GM23338 (cell line): ENCODE results near the gene FAM228B. TPM values are rescaled to one million over a fixed set of nuclear protein-coding genes. Genes with fewer than 3 reads are reported as not detected.

Experiments used
- ATAC-seq: fragments of 200-7000 bp; cut with Tn5 transposase; 3 replicates; pipeline ENCODE4 v1.9.1; 2020
- DNase-seq: peaks from one replicate; pipeline ENCODE4 v3.0.0-alpha.2; 2015; ENCODE audit warnings: low spot score
- H2AFZ ChIP-seq: fragments of 200-600 bp; sonication (generic); 2 replicates; pipeline ENCODE4 v1.8.0; 2016; ENCODE audit warnings: antibody characterized with exemption, mild to moderate bottlenecking, moderate library complexity
- H3F3A ChIP-seq: fragments of 200-600 bp; sonication (generic); replicated peaks from 2 replicates; pipeline ENCODE4 v1.8.0; 2017; ENCODE audit warnings: antibody characterized with exemption, mixed run types, low read depth
- H3K27ac ChIP-seq: fragments of 200-600 bp; sonication (generic); 2 replicates; pipeline ENCODE4 v1.6.1; 2016; ENCODE audit warnings: low read depth
- H3K27me3 ChIP-seq: fragments of 200-600 bp; sonication (generic); 2 replicates; pipeline ENCODE4 v1.8.0; 2016; ENCODE audit warnings: mild to moderate bottlenecking, mixed run types, moderate library complexity; ENCODE audit not compliant: insufficient read depth
- H3K36me3 ChIP-seq: fragments of 200-600 bp; sonication (generic); 2 replicates; pipeline ENCODE4 v1.8.0; 2016; ENCODE audit warnings: mild to moderate bottlenecking; ENCODE audit not compliant: insufficient read depth
- H3K4me1 ChIP-seq: fragments of 200-600 bp; sonication (generic); 2 replicates; pipeline ENCODE4 v1.8.0; 2016; ENCODE audit warnings: mild to moderate bottlenecking, moderate library complexity; ENCODE audit not compliant: insufficient read depth
- H3K4me2 ChIP-seq: fragments of 200-600 bp; sonication (generic); 2 replicates; pipeline ENCODE4 v1.7.1; 2017; ENCODE audit warnings: mixed run types
- H3K4me3 ChIP-seq: fragments of 200-600 bp; sonication (generic); 2 replicates; pipeline ENCODE4 v1.6.1; 2016; ENCODE audit warnings: mixed run types
- H3K79me2 ChIP-seq: fragments of 200-600 bp; sonication (generic); replicated peaks from 2 replicates; pipeline ENCODE4 v1.8.0; 2017; ENCODE audit warnings: mild to moderate bottlenecking; ENCODE audit not compliant: insufficient read depth
- H3K9me2 ChIP-seq: fragments of 200-600 bp; sonication (generic); 2 replicates; pipeline ENCODE4 v1.8.0; 2017; ENCODE audit not compliant: insufficient read depth
- H4K20me1 ChIP-seq: fragments of 200-600 bp; sonication (generic); replicated peaks from 2 replicates; pipeline ENCODE4 v1.8.0; 2017; ENCODE audit warnings: mild to moderate bottlenecking; ENCODE audit not compliant: insufficient read depth
- H3K27ac Mint-ChIP-seq: 2 replicates; pipeline ENCODE4 v1.8.0; 2020; ENCODE audit warnings: inconsistent platforms, mild to moderate bottlenecking, moderate library complexity, mixed read lengths
- H3K27me3 Mint-ChIP-seq: 3 replicates; pipeline ENCODE4 v1.8.0; 2022; ENCODE audit warnings: low read depth, mild to moderate bottlenecking, moderate library complexity, mixed read lengths, inconsistent platforms; ENCODE audit not compliant: insufficient read depth, poor library complexity
- H3K36me3 Mint-ChIP-seq: 3 replicates; pipeline ENCODE4 v1.8.0; 2021; ENCODE audit warnings: low read depth, mild to moderate bottlenecking, inconsistent platforms, moderate library complexity, mixed read lengths
- H3K4me1 Mint-ChIP-seq: 3 replicates; pipeline ENCODE4 v1.8.0; 2020; ENCODE audit warnings: mild to moderate bottlenecking, inconsistent platforms, mixed read lengths
- H3K4me3 Mint-ChIP-seq: 3 replicates; pipeline ENCODE4 v1.8.0; 2021; ENCODE audit warnings: moderate library complexity, mild to moderate bottlenecking, inconsistent platforms, mixed read lengths
- H3K9me3 Mint-ChIP-seq: 3 replicates; pipeline ENCODE4 v1.8.0; 2020; ENCODE audit warnings: moderate library complexity, mild to moderate bottlenecking, inconsistent platforms, mixed read lengths
- CREB1 ChIP-seq: fragments of 250-450 bp; sonication (Bioruptor Pico); IDR thresholded peaks from 2 replicates; pipeline ENCODE4 v1.5.0; 2020; ENCODE audit warnings: low read depth, mild to moderate bottlenecking, moderate library complexity
- EZH2phosphoT487 ChIP-seq: fragments of 200-600 bp; sonication (generic); IDR thresholded peaks from one replicate; pipeline ENCODE4 v1.8.1; 2018; ENCODE audit warnings: antibody characterized with exemption; ENCODE audit not compliant: unreplicated experiment
- JUNB ChIP-seq: IDR thresholded peaks from one replicate; pipeline ENCODE4 v1.6.1; 2016; ENCODE audit warnings: antibody characterized with exemption; ENCODE audit not compliant: unreplicated experiment
- NANOG ChIP-seq: IDR thresholded peaks from 2 replicates; pipeline ENCODE4 v1.6.1; 2016; ENCODE audit warnings: antibody characterized with exemption, borderline replicate concordance
- POLR2AphosphoS5 ChIP-seq: IDR thresholded peaks from 2 replicates; pipeline ENCODE4 v1.6.1; 2016; ENCODE audit warnings: antibody characterized with exemption, low read depth
- STAT1 ChIP-seq: IDR thresholded peaks from one replicate; pipeline ENCODE4 v1.6.1; 2016; ENCODE audit warnings: antibody characterized with exemption; ENCODE audit not compliant: unreplicated experiment
- ZNF114 ChIP-seq: fragments of 250-450 bp; sonication (Bioruptor Pico); IDR thresholded peaks from 2 replicates; pipeline ENCODE4 v1.5.0; 2020; ENCODE audit warnings: mild to moderate bottlenecking, moderate library complexity
- polyA plus RNA-seq: library from polyadenylated mRNA; unstranded; fragments of >200 nt; fragmentation: Nextera tagmentation; extraction: Ambion mirVana; gene quantifications from 2 replicates; pipeline ENCODE4 v1.2.1, GENCODE V29; 2016
- total RNA-seq: library from RNA; depleted of rRNA; stranded (reverse); fragments of >200 nt; shearing (Covaris generic); gene quantifications from 2 replicates; pipeline ENCODE4 v1.2.3, GENCODE V29; 2014
- TF ChIP-seq, protein P1 (sequence below): IDR thresholded peaks from one replicate; pipeline ENCODE4 v1.6.1; 2018; ENCODE audit warnings: antibody characterized with exemption; ENCODE audit not compliant: unreplicated experiment
- TF ChIP-seq, protein P2 (sequence below), 2 experiments: fragments of 200-600 bp in 1 of 2; sonication (generic) in 1 of 2; conservative IDR thresholded peaks; 2 replicates each; pipeline versions ENCODE4 v1.5.1 to v1.6.1; 2016 to 2017; ENCODE audit warnings: antibody characterized with exemption in 2 of 2, low read depth in 2 of 2, mild to moderate bottlenecking in 2 of 2, moderate library complexity in 1 of 2
- TF ChIP-seq, protein P3 (sequence below): fragments of 250-450 bp; sonication (Bioruptor Pico); IDR thresholded peaks from 2 replicates; pipeline ENCODE4 v1.5.0; 2020; ENCODE audit warnings: mild to moderate bottlenecking, moderate library complexity

Gene FAM228B
- total and polyA plus RNA-seq, 2 experiments from 2014 or later = 3.4 to 7.9 TPM

DNA sequence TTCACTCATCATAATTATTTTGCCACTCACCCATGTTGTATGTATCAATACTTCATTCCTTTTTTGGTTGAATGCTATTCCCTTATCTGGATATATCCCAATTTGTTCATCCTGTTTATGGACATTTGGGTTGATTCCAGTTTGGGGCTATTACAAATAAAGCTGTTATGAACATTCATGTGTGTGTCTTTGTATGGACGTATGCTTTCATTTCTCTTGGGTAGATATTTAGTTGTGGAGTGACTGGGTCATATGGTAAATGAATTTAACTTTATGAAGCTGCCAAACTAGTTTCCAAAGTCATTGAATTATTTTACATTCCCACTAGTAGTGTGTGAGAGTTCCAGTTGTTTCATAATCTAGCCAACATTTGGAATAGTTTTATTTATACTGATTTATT, 2.7 kb downstream of the FAM228B start (continued):
- TF ChIP-seq, protein P1, sequence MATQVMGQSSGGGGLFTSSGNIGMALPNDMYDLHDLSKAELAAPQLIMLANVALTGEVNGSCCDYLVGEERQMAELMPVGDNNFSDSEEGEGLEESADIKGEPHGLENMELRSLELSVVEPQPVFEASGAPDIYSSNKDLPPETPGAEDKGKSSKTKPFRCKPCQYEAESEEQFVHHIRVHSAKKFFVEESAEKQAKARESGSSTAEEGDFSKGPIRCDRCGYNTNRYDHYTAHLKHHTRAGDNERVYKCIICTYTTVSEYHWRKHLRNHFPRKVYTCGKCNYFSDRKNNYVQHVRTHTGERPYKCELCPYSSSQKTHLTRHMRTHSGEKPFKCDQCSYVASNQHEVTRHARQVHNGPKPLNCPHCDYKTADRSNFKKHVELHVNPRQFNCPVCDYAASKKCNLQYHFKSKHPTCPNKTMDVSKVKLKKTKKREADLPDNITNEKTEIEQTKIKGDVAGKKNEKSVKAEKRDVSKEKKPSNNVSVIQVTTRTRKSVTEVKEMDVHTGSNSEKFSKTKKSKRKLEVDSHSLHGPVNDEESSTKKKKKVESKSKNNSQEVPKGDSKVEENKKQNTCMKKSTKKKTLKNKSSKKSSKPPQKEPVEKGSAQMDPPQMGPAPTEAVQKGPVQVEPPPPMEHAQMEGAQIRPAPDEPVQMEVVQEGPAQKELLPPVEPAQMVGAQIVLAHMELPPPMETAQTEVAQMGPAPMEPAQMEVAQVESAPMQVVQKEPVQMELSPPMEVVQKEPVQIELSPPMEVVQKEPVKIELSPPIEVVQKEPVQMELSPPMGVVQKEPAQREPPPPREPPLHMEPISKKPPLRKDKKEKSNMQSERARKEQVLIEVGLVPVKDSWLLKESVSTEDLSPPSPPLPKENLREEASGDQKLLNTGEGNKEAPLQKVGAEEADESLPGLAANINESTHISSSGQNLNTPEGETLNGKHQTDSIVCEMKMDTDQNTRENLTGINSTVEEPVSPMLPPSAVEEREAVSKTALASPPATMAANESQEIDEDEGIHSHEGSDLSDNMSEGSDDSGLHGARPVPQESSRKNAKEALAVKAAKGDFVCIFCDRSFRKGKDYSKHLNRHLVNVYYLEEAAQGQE = no peak
- TF ChIP-seq CREB1 = no peak
- TF ChIP-seq POLR2AphosphoS5 = no peak
- no peak for TF ChIP-seq NANOG
- TF ChIP-seq STAT1 = no peak
- no peak for TF ChIP-seq ZNF114 (CRISPR knock-in tag)
- TF ChIP-seq, protein P2, sequence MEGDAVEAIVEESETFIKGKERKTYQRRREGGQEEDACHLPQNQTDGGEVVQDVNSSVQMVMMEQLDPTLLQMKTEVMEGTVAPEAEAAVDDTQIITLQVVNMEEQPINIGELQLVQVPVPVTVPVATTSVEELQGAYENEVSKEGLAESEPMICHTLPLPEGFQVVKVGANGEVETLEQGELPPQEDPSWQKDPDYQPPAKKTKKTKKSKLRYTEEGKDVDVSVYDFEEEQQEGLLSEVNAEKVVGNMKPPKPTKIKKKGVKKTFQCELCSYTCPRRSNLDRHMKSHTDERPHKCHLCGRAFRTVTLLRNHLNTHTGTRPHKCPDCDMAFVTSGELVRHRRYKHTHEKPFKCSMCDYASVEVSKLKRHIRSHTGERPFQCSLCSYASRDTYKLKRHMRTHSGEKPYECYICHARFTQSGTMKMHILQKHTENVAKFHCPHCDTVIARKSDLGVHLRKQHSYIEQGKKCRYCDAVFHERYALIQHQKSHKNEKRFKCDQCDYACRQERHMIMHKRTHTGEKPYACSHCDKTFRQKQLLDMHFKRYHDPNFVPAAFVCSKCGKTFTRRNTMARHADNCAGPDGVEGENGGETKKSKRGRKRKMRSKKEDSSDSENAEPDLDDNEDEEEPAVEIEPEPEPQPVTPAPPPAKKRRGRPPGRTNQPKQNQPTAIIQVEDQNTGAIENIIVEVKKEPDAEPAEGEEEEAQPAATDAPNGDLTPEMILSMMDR (conservative IDR thresholded peaks at IDR 0.05; ENCODE audit: low read depth in 2 of 2) = no peak

DNA sequence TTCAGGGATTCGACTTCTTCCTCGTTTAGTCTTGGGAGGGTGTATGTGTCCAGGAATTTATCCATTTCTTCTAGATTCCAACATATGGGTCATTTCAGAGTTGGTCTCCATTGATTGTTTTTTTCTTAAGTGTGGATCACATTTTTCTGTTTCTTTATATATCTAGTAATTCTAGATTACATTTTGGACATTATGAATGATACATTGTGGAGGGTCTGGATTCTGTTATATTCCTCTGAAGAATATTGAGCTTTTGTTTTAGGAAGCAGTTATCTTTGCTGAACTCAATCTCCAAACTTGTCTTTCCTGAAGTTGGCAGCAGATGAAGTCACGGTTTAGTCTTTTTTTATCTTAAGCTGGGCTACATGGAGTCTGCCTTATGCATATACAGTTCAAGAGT, 9.3 kb downstream of the FAM228B start:
- Histone ChIP-seq H3K79me2 (no peaks in the 10 kb centered on the region), H3K36me3 (no peaks in the 10 kb centered on the region; the same call in 1 of the 2 replicates), H3K9me2 (no peaks in the 10 kb centered on the region), H3K4me1 (no peaks in the 10 kb centered on the region), H4K20me1 (no peaks in the 10 kb centered on the region), H3K27me3 (no peaks in the 10 kb centered on the region), H2AFZ (no peak overlapping the region), H3K4me3 (no peak overlapping the region), H3F3A (no peaks in the 10 kb centered on the region), H3K4me2 (no peak overlapping the region), H3K27ac (no peak overlapping the region)
- Mint-ChIP-seq H3K9me3 (peaks cover 16% of the 10 kb centered on the region; the same call in 2 of the 3 replicates), H3K27me3 (no peaks in the 10 kb centered on the region), H3K4me1 (no peaks in the 10 kb centered on the region), H3K36me3 (peaks cover 4% of the 10 kb centered on the region; the same call in 2 of the 3 replicates), H3K4me3 (no peak overlapping the region), H3K27ac (no peak overlapping the region)
- DNase-seq (no peak), ATAC-seq (no peak)
- TF ChIP-seq, protein P1 = no peak
- no peak for TF ChIP-seq EZH2phosphoT487
- TF ChIP-seq ZNF114 (CRISPR knock-in tag) = no peak
- TF ChIP-seq, protein P3, sequence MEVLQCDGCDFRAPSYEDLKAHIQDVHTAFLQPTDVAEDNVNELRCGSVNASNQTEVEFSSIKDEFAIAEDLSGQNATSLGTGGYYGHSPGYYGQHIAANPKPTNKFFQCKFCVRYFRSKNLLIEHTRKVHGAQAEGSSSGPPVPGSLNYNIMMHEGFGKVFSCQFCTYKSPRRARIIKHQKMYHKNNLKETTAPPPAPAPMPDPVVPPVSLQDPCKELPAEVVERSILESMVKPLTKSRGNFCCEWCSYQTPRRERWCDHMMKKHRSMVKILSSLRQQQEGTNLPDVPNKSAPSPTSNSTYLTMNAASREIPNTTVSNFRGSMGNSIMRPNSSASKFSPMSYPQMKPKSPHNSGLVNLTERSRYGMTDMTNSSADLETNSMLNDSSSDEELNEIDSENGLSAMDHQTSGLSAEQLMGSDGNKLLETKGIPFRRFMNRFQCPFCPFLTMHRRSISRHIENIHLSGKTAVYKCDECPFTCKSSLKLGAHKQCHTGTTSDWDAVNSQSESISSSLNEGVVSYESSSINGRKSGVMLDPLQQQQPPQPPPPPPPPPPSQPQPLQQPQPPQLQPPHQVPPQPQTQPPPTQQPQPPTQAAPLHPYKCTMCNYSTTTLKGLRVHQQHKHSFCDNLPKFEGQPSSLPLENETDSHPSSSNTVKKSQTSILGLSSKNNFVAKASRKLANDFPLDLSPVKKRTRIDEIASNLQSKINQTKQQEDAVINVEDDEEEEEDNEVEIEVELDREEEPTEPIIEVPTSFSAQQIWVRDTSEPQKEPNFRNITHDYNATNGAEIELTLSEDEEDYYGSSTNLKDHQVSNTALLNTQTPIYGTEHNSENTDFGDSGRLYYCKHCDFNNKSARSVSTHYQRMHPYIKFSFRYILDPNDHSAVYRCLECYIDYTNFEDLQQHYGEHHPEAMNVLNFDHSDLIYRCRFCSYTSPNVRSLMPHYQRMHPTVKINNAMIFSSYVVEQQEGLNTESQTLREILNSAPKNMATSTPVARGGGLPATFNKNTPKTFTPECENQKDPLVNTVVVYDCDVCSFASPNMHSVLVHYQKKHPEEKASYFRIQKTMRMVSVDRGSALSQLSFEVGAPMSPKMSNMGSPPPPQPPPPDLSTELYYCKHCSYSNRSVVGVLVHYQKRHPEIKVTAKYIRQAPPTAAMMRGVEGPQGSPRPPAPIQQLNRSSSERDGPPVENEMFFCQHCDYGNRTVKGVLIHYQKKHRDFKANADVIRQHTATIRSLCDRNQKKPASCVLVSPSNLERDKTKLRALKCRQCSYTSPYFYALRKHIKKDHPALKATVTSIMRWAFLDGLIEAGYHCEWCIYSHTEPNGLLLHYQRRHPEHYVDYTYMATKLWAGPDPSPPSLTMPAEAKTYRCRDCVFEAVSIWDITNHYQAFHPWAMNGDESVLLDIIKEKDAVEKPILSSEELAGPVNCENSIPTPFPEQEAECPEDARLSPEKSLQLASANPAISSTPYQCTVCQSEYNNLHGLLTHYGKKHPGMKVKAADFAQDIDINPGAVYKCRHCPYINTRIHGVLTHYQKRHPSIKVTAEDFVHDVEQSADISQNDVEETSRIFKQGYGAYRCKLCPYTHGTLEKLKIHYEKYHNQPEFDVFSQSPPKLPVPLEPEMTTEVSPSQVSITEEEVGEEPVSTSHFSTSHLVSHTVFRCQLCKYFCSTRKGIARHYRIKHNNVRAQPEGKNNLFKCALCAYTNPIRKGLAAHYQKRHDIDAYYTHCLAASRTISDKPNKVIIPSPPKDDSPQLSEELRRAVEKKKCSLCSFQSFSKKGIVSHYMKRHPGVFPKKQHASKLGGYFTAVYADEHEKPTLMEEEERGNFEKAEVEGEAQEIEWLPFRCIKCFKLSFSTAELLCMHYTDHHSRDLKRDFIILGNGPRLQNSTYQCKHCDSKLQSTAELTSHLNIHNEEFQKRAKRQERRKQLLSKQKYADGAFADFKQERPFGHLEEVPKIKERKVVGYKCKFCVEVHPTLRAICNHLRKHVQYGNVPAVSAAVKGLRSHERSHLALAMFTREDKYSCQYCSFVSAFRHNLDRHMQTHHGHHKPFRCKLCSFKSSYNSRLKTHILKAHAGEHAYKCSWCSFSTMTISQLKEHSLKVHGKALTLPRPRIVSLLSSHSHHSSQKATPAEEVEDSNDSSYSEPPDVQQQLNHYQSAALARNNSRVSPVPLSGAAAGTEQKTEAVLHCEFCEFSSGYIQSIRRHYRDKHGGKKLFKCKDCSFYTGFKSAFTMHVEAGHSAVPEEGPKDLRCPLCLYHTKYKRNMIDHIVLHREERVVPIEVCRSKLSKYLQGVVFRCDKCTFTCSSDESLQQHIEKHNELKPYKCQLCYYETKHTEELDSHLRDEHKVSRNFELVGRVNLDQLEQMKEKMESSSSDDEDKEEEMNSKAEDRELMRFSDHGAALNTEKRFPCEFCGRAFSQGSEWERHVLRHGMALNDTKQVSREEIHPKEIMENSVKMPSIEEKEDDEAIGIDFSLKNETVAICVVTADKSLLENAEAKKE = no peak
- no peak for TF ChIP-seq NANOG
- TF ChIP-seq CREB1 = no peak
- TF ChIP-seq JUNB = no peak
- TF ChIP-seq STAT1 = no peak
